HepG2 (cell line): ENCODE data around the gene CCL2. TPM values are rescaled to one million over a fixed set of nuclear protein-coding genes. Genes with fewer than 3 reads are reported as not detected.

Source experiments
- ELF4 ChIP-seq: sonication (generic); formaldehyde crosslinking; IDR thresholded peaks from 2 replicates; pipeline ENCODE4 v1.5.0; 2020; ENCODE audit warnings: missing genetic modification reagents, mild to moderate bottlenecking, moderate library complexity, borderline replicate concordance
- KLF11 ChIP-seq: IDR thresholded peaks from 2 replicates; pipeline ENCODE4 v1.6.1; 2016; ENCODE audit warnings: missing compliant biosample characterization
- NFIC ChIP-seq: IDR thresholded peaks from 2 replicates; pipeline ENCODE4 v1.6.1; 2012; ENCODE audit warnings: mild to moderate bottlenecking, low read length, inconsistent platforms
- ZKSCAN5 ChIP-seq: sonication (generic); formaldehyde crosslinking; IDR thresholded peaks from 2 replicates; pipeline ENCODE4 v1.5.1; 2020; ENCODE audit warnings: mild to moderate bottlenecking, missing genetic modification reagents
- polyA plus RNA-seq, 8 experiments: library from polyadenylated mRNA; depleted of rRNA in 3 of 8; stranded (reverse) in 7 of 8; unstranded in 1 of 8; fragments of >200 nt; fragmentation: Illumina TruSeq in 4 of 8; extraction: Trizol in 4 of 8; gene quantifications; 2 replicates each; pipeline versions ENCODE4 v1.2.1 to v1.2.3, GENCODE V29; 2011 to 2016; ENCODE audit warnings: low read depth in 4 of 8, missing spikeins in 1 of 8, mixed read lengths in 1 of 8; ENCODE audit not compliant: insufficient read depth in 1 of 8
- total RNA-seq, 5 experiments: library from RNA; depleted of rRNA; stranded (reverse); fragments of >200 nt; fragmentation: Illumina TruSeq; extraction: Trizol; gene quantifications; 2 replicates each; pipeline ENCODE4 v1.2.3, GENCODE V29; 2016; ENCODE audit warnings: low read depth in 1 of 5
- TF ChIP-seq, protein P1 (sequence below), 2 experiments: IDR thresholded peaks; 2 replicates each; pipeline ENCODE4 v1.6.1; 2011 to 2012; ENCODE audit warnings: low read length in 2 of 2, borderline replicate concordance in 1 of 2, low read depth in 1 of 2, mild to moderate bottlenecking in 1 of 2, moderate library complexity in 1 of 2
- TF ChIP-seq, protein P2 (sequence below): IDR thresholded peaks from 2 replicates; pipeline ENCODE4 v1.6.1; 2018; ENCODE audit warnings: missing genetic modification reagents
- TF ChIP-seq, protein P3 (sequence below): sonication (generic); formaldehyde crosslinking; IDR thresholded peaks from 2 replicates; pipeline ENCODE4 v1.9.0; 2021; ENCODE audit warnings: missing genetic modification reagents, mild to moderate bottlenecking, borderline replicate concordance
- TF ChIP-seq, protein P4 (sequence below): sonication (generic); formaldehyde crosslinking; IDR thresholded peaks from 2 replicates; pipeline ENCODE4 v1.4.0; 2020; ENCODE audit warnings: missing genetic modification reagents, borderline replicate concordance

CCL2 gene
- total and polyA plus RNA-seq, 2 of the 13 experiments (the other 11 are each of a cell fraction or from before 2014, with no cell fraction given), result not detected

DNA sequence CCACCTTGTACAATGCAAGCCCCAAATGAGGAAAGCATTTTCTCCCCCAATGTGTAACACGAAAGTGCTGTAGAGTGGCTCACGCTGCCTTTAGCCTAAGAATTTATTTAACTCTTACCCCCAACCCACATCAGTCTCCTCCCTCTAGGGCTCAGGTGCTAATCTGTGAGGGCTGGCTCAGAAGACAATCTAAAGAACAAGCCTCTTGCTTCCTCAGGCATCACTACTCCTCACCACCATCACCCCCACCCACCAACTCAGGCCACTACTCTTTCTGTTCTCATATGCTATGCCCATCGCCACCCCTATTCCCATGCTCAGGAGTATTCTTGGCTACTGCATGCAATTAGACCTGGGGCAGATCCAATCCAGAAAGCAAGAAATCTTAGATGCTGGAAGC is 3.9 kb upstream of the CCL2 start (continued):
- TF ChIP-seq, protein P1, sequence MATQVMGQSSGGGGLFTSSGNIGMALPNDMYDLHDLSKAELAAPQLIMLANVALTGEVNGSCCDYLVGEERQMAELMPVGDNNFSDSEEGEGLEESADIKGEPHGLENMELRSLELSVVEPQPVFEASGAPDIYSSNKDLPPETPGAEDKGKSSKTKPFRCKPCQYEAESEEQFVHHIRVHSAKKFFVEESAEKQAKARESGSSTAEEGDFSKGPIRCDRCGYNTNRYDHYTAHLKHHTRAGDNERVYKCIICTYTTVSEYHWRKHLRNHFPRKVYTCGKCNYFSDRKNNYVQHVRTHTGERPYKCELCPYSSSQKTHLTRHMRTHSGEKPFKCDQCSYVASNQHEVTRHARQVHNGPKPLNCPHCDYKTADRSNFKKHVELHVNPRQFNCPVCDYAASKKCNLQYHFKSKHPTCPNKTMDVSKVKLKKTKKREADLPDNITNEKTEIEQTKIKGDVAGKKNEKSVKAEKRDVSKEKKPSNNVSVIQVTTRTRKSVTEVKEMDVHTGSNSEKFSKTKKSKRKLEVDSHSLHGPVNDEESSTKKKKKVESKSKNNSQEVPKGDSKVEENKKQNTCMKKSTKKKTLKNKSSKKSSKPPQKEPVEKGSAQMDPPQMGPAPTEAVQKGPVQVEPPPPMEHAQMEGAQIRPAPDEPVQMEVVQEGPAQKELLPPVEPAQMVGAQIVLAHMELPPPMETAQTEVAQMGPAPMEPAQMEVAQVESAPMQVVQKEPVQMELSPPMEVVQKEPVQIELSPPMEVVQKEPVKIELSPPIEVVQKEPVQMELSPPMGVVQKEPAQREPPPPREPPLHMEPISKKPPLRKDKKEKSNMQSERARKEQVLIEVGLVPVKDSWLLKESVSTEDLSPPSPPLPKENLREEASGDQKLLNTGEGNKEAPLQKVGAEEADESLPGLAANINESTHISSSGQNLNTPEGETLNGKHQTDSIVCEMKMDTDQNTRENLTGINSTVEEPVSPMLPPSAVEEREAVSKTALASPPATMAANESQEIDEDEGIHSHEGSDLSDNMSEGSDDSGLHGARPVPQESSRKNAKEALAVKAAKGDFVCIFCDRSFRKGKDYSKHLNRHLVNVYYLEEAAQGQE (IDR thresholded peaks at IDR 0.05; ENCODE audit: borderline replicate concordance in 1 of 2, low read depth in 1 of 2, low read length in 2 of 2), result no peak
- TF ChIP-seq NFIC (no peak), KLF11 (CRISPR knock-in tag) (no peak), ELF4 (CRISPR knock-in tag) (no peak), ZKSCAN5 (no peak)
- TF ChIP-seq, protein P2, sequence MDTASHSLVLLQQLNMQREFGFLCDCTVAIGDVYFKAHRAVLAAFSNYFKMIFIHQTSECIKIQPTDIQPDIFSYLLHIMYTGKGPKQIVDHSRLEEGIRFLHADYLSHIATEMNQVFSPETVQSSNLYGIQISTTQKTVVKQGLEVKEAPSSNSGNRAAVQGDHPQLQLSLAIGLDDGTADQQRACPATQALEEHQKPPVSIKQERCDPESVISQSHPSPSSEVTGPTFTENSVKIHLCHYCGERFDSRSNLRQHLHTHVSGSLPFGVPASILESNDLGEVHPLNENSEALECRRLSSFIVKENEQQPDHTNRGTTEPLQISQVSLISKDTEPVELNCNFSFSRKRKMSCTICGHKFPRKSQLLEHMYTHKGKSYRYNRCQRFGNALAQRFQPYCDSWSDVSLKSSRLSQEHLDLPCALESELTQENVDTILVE (CRISPR knock-in tag), result no peak
- TF ChIP-seq, protein P3, sequence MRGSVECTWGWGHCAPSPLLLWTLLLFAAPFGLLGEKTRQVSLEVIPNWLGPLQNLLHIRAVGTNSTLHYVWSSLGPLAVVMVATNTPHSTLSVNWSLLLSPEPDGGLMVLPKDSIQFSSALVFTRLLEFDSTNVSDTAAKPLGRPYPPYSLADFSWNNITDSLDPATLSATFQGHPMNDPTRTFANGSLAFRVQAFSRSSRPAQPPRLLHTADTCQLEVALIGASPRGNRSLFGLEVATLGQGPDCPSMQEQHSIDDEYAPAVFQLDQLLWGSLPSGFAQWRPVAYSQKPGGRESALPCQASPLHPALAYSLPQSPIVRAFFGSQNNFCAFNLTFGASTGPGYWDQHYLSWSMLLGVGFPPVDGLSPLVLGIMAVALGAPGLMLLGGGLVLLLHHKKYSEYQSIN (CRISPR knock-in tag), result no peak
- TF ChIP-seq, protein P4, sequence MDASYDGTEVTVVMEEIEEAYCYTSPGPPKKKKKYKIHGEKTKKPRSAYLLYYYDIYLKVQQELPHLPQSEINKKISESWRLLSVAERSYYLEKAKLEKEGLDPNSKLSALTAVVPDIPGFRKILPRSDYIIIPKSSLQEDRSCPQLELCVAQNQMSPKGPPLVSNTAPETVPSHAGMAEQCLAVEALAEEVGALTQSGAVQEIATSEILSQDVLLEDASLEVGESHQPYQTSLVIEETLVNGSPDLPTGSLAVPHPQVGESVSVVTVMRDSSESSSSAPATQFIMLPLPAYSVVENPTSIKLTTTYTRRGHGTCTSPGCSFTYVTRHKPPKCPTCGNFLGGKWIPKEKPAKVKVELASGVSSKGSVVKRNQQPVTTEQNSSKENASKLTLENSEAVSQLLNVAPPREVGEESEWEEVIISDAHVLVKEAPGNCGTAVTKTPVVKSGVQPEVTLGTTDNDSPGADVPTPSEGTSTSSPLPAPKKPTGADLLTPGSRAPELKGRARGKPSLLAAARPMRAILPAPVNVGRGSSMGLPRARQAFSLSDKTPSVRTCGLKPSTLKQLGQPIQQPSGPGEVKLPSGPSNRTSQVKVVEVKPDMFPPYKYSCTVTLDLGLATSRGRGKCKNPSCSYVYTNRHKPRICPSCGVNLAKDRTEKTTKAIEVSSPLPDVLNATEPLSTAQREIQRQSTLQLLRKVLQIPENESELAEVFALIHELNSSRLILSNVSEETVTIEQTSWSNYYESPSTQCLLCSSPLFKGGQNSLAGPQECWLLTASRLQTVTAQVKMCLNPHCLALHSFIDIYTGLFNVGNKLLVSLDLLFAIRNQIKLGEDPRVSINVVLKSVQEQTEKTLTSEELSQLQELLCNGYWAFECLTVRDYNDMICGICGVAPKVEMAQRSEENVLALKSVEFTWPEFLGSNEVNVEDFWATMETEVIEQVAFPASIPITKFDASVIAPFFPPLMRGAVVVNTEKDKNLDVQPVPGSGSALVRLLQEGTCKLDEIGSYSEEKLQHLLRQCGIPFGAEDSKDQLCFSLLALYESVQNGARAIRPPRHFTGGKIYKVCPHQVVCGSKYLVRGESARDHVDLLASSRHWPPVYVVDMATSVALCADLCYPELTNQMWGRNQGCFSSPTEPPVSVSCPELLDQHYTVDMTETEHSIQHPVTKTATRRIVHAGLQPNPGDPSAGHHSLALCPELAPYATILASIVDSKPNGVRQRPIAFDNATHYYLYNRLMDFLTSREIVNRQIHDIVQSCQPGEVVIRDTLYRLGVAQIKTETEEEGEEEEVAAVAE (CRISPR knock-in tag), result no peak
